ENCODE measurements around the gene ALPK3. TPM values are rescaled to one million over a fixed set of nuclear protein-coding genes. Genes with fewer than 3 reads are reported as not detected.
A peak's percentile ranks its signal among the peaks of the same experiment; 100 is the strongest.

Gene ALPK3
- total RNA-seq, 4 donors from 2014 or later: 0.42 to 7.5 (median 1.1) TPM

DNA sequence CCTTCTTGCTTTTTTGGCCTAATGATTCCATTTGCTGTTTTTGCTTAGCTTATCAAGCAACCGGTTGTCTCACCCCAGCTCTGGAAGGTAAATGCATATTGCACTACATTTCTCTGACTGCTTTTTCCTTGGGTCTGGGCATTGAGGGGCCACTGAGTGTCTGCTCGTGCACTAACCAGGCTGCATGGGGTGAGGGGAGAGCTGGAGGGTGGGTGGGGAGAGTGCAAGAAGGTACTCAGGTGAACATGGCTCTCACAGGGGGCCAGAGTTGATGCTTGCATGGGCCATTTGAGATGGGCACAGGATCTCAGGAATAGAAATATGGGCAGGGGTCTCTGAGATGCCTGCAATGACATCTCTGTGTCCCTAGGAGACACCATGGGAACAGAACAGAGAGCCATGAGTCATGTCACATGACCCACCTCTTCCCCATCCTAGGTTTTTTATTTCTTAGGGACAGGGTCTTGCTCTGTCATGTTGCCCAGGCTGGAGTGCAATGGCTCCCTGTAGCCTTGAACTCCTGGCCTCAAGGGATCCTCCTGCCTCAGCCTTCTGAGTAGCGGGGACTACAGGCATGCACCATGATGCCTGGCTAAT lies 6.2 kb downstream of the ALPK3 start:
- Histone ChIP-seq H3K36me3 (no peaks in the 10 kb centered on the region), H3K9me3 (no peaks in the 10 kb centered on the region), H3K4me1 (peaks cover 39% of the 10 kb centered on the region), H3K27ac (no peak overlapping the region), H3K4me3 (no peak overlapping the region), H3K27me3 (no peaks in the 10 kb centered on the region)
- 84% methylated on average over 3 of the region's 3 CpGs for WGBS
- peak in 1 of 2 donors; percentile 50 for DNase-seq (ENCODE audit: low spot score in 2 of 2)
- TF ChIP-seq, protein P1, sequence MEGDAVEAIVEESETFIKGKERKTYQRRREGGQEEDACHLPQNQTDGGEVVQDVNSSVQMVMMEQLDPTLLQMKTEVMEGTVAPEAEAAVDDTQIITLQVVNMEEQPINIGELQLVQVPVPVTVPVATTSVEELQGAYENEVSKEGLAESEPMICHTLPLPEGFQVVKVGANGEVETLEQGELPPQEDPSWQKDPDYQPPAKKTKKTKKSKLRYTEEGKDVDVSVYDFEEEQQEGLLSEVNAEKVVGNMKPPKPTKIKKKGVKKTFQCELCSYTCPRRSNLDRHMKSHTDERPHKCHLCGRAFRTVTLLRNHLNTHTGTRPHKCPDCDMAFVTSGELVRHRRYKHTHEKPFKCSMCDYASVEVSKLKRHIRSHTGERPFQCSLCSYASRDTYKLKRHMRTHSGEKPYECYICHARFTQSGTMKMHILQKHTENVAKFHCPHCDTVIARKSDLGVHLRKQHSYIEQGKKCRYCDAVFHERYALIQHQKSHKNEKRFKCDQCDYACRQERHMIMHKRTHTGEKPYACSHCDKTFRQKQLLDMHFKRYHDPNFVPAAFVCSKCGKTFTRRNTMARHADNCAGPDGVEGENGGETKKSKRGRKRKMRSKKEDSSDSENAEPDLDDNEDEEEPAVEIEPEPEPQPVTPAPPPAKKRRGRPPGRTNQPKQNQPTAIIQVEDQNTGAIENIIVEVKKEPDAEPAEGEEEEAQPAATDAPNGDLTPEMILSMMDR (IDR thresholded peaks at IDR 0.05): no peak
- TF ChIP-seq POLR2AphosphoS5 (IDR thresholded peaks at IDR 0.05) (no peak), POLR2A (IDR thresholded peaks at IDR 0.05) (no peak), EP300 (IDR thresholded peaks at IDR 0.05) (no peak)

DNA sequence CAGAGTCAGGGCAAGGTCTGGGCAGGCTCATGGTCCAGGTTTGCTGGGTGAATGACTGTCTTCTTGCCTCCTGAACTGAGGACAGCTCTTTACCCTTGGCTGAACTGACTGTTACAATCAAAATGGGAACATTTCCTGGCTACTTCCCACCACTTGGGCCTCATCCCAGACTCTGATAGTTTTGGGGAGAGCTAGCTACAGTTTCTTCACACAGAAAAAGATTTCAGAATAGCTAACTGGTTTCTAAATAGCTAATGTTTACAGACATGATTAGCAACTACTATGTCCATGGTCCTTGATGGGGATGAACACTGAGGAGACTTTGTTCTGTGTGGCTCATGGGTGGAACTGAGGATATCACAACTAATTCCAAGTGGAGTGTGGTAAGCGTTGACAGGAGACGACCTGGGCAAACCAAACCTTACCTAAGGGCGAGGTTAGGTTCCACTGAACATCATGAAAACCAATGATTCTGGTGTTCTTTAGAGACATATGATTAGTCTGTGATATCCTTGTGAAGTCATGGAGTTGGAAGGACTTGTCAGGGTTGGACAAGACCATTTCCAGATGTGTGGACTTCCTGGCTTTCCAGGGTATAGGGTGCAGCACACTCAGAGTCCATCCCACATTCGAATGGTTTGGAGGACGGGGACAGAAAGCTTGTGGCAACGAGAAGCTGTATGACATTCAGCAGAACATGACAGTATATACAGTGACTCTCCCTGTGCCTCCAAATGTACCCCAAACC lies 7.3 kb downstream of the ALPK3 start:
- no peaks in the 10 kb centered on the region for H3K9me3 ChIP-seq
- no peaks in the 10 kb centered on the region for H3K27me3 ChIP-seq
- peaks cover 34% of the 10 kb centered on the region for H3K4me1 ChIP-seq
- H3K27ac ChIP-seq: peak overlapping the region; percentile 4
- H3K36me3 ChIP-seq: no peaks in the 10 kb centered on the region
- peak in 1 of 2 donors; percentile 64 for DNase-seq (ENCODE audit: low spot score in 2 of 2)
- 72% methylated on average over 6 of the region's 6 CpGs for WGBS
- TF ChIP-seq POLR2AphosphoS5 (IDR thresholded peaks at IDR 0.05): no peak
- TF ChIP-seq, protein P1 (IDR thresholded peaks at IDR 0.05): no peak
- TF ChIP-seq POLR2A (IDR thresholded peaks at IDR 0.05): no peak
- no peak for TF ChIP-seq EP300 (IDR thresholded peaks at IDR 0.05)
- no peak overlapping the region for H3K4me3 ChIP-seq

DNA sequence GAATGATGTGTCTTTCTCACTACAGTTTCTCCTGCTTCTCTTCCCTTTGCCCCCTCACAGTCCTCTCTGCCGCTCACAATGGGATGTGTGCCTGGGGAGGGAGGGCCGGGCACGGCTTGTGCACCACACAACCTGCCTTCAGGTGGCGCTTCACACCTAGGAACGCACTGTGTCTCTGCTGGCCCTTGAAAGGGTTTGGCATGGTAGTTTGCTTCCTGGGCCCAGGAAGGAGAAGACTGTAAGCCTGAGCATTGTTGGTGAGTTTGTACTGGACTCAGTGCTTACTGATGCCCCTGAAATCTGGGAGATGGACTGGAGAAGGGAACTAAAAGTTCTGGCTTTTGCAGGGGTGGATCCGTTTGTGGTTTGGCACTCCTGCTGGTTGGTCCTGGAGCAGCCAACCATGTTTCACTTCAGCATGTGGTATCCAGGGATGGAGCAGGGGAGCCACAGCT lies 9.2 kb downstream of the ALPK3 start:
- no peaks in the 10 kb centered on the region for H3K9me3 ChIP-seq
- H3K27me3 ChIP-seq: no peaks in the 10 kb centered on the region
- no peaks in the 10 kb centered on the region for H3K36me3 ChIP-seq
- no peak overlapping the region for H3K27ac ChIP-seq
- 79% methylated on average over 6 of the region's 6 CpGs for WGBS
- DNase-seq (ENCODE audit: low spot score in 2 of 2): no peak
- TF ChIP-seq, protein P1 (IDR thresholded peaks at IDR 0.05): no peak
- TF ChIP-seq EP300 (IDR thresholded peaks at IDR 0.05): no peak
- TF ChIP-seq POLR2AphosphoS5 (IDR thresholded peaks at IDR 0.05): no peak
- no peak for TF ChIP-seq POLR2A (IDR thresholded peaks at IDR 0.05)
- no peak overlapping the region for H3K4me3 ChIP-seq
- H3K4me1 ChIP-seq: peaks cover 34% of the 10 kb centered on the region

DNA sequence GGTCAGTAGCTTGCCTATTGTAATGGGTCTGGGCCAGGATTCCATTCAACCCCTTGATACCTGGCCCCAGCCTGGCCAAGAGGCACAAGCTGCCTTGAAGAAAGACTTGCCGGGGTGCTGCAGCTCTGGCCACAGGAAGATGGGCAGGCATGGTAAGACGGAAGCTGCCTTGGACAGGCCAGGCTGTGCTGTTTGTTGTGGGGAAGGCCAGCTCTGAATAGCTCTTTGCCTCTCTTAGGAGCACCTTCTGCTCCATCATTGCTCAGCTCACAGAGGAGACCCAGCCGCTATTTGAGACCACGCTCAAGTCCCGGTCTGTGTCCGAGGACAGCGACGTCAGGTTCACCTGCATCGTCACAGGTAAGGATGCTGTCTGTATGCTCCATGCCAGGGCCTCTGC lies 10.1 kb downstream of the ALPK3 start:
- H3K27ac ChIP-seq: no peak overlapping the region
- no peaks in the 10 kb centered on the region for H3K36me3 ChIP-seq
- H3K4me3 ChIP-seq: no peak overlapping the region
- no peaks in the 10 kb centered on the region for H3K9me3 ChIP-seq
- H3K4me1 ChIP-seq: peaks cover 34% of the 10 kb centered on the region
- TF ChIP-seq, protein P1 (IDR thresholded peaks at IDR 0.05): no peak
- no peak for TF ChIP-seq EP300 (IDR thresholded peaks at IDR 0.05)
- no peak for TF ChIP-seq POLR2AphosphoS5 (IDR thresholded peaks at IDR 0.05)
- no peak for TF ChIP-seq POLR2A (IDR thresholded peaks at IDR 0.05)
- no peaks in the 10 kb centered on the region for H3K27me3 ChIP-seq
- DNase-seq (ENCODE audit: low spot score in 2 of 2): no peak
- WGBS: 98% methylated on average over 8 of the region's 9 CpGs

Measured in suprapubic skin (tissue), 4 donors.